ENCODE measurements around the gene OSTF1. TPM values are rescaled to one million over a fixed set of nuclear protein-coding genes. Genes with fewer than 3 reads are reported as not detected.
A peak's percentile ranks its signal among the peaks of the same experiment; 100 is the strongest.

OSTF1 gene
- polyA plus RNA-seq, result 6.2 and 8.8 TPM in 2 replicates
- polyA minus RNA-seq, result 8.5 and 9.0 TPM in 2 replicates

GRCh38 chr9:75087824-75088645 is at the start of gene OSTF1, which contains the start of gene NMRK1:
Gene OSTF1 (plus strand): TSS chr9:75088514. CDS start chr9:75088693, 179 bp downstream.
Gene NMRK1 (minus strand): TSS chr9:75088155. CDS start chr9:75083115, 5,040 bp downstream.
- H3F3A ChIP-seq (ENCODE audit: insufficient read depth, low read length, poor library complexity, severe bottlenecking), result no peaks in the 10 kb centered on the region
- peak within 1 kb of the TSS; percentile 52 for H3K27ac ChIP-seq (ENCODE audit: low read length)
- TF ChIP-seq EZH2 (IDR thresholded peaks at IDR 0.05; ENCODE audit: borderline replicate concordance, insufficient read depth, low read length, poor library complexity, severe bottlenecking) (no peak), POLR2AphosphoS5 (IDR thresholded peaks at IDR 0.05) (peak; percentile 49), MXI1 (conservative IDR thresholded peaks at IDR 0.05; ENCODE audit: poor library complexity, severe bottlenecking) (peak; percentile 51), CTCF (IDR thresholded peaks at IDR 0.05; ENCODE audit: poor library complexity, severe bottlenecking) (peak; percentile 22), TAF1 (IDR thresholded peaks at IDR 0.05; ENCODE audit: low read depth) (peak; percentile 15), RAD21 (conservative IDR thresholded peaks at IDR 0.05) (peak; percentile 11), SMC3 (conservative IDR thresholded peaks at IDR 0.05; ENCODE audit: poor library complexity) (no peak)
- peak within 1 kb of the TSS; percentile 99 for H3K4me2 ChIP-seq (ENCODE audit: low read length)
- H3K27me3 ChIP-seq (ENCODE audit: insufficient read depth, low read depth, low read length), result peaks cover 11% of the 10 kb centered on the region
- peak within 1 kb of the TSS; percentile 67 for H3K9ac ChIP-seq (ENCODE audit: low read length)
- peak within 1 kb of the TSS; percentile 62 for H2AFZ ChIP-seq (ENCODE audit: low read depth, low read length)
- no peaks in the 10 kb centered on the region for H3K79me2 ChIP-seq (replicated peaks; ENCODE audit: insufficient read depth, low read length)
- H3K9me2 ChIP-seq (ENCODE audit: insufficient read depth, low read length), result no peaks in the 10 kb centered on the region
- no peaks in the 10 kb centered on the region for H4K20me1 ChIP-seq (ENCODE audit: insufficient read depth)
- H3K4me3 ChIP-seq (ENCODE audit: low read length), result peak within 1 kb of the TSS; percentile 93
- H3K9me3 ChIP-seq (ENCODE audit: low read length), result no peaks in the 10 kb centered on the region
- no peaks in the 10 kb centered on the region for H3K36me3 ChIP-seq (ENCODE audit: insufficient read depth, low read length)

DNA sequence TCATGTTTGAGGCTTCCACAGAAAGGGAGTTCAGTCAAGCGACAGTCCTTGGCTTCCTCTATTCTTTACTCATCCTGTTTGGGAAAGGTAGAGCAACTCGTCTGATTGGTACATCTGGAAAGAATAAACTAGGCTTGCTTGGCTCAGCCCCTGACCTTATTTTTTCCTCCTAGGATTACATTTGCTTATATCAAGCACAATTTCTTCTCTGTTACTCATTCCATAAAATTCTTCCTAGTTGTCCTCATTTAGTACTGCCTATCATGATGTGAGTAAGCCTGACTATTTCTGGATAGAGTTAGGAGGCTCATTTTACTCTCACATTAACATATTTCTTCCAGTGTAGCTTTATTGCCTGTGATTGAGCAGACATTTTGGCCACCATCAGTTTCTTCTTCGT is 49.3 kb upstream of the OSTF1 start:
- Histone ChIP-seq H3K4me3 (ENCODE audit: low read length) (no peak overlapping the region), H3K27me3 (ENCODE audit: insufficient read depth, low read depth, low read length) (no peaks in the 10 kb centered on the region), H3K9me3 (ENCODE audit: low read length) (no peaks in the 10 kb centered on the region), H3K9me2 (ENCODE audit: insufficient read depth, low read length) (no peaks in the 10 kb centered on the region), H4K20me1 (ENCODE audit: insufficient read depth) (no peaks in the 10 kb centered on the region), H3K27ac (ENCODE audit: low read length) (no peak overlapping the region), H3K36me3 (ENCODE audit: insufficient read depth, low read length) (no peaks in the 10 kb centered on the region), H3F3A (ENCODE audit: insufficient read depth, low read length, poor library complexity, severe bottlenecking) (no peaks in the 10 kb centered on the region), H3K4me2 (ENCODE audit: low read length) (no peak overlapping the region), H2AFZ (ENCODE audit: low read depth, low read length) (no peak overlapping the region), H3K79me2 (replicated peaks; ENCODE audit: insufficient read depth, low read length) (no peaks in the 10 kb centered on the region), H3K9ac (ENCODE audit: low read length) (no peak overlapping the region)
- TF ChIP-seq EZH2 (IDR thresholded peaks at IDR 0.05; ENCODE audit: borderline replicate concordance, insufficient read depth, low read length, poor library complexity, severe bottlenecking) (no peak), REST (IDR thresholded peaks at IDR 0.05; ENCODE audit: borderline replicate concordance) (no peak), RAD21 (conservative IDR thresholded peaks at IDR 0.05) (no peak), TAF1 (IDR thresholded peaks at IDR 0.05; ENCODE audit: low read depth) (no peak), POLR2AphosphoS5 (IDR thresholded peaks at IDR 0.05) (no peak), MXI1 (conservative IDR thresholded peaks at IDR 0.05; ENCODE audit: poor library complexity, severe bottlenecking) (no peak), SMC3 (conservative IDR thresholded peaks at IDR 0.05; ENCODE audit: poor library complexity) (no peak), CTCF (IDR thresholded peaks at IDR 0.05; ENCODE audit: poor library complexity, severe bottlenecking) (no peak), EP300 (conservative IDR thresholded peaks at IDR 0.05; ENCODE audit: poor library complexity, severe bottlenecking) (no peak)
